GM04504 (cell line): ENCODE measurements around the gene PTGFRN.

Source experiments
- DNase-seq: peaks from one replicate; pipeline ENCODE4 v3.0.0-alpha.2; 2012; ENCODE audit warnings: low read depth

The PTGFRN gene

DNA sequence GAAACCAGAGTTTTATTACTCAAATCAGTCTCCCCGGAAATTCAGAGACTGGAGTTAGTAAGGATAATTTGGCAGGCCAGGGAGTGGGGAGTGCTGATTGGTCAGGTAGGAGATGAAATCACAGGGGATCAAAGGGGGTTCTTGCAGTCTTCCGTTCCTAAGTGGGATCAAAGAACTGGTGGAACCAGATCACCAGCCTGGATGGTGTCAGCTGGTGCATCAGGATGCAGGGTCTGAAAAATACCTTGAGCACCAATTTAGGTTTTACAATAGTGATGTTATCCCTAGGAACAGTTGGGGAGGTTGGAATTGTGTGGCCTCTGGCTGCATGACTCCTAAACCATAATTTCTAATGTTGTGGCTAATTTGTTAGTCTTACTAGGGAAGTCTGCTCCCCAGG, 90.4 kb downstream of the PTGFRN start:
- DNase-seq = no peak

DNA sequence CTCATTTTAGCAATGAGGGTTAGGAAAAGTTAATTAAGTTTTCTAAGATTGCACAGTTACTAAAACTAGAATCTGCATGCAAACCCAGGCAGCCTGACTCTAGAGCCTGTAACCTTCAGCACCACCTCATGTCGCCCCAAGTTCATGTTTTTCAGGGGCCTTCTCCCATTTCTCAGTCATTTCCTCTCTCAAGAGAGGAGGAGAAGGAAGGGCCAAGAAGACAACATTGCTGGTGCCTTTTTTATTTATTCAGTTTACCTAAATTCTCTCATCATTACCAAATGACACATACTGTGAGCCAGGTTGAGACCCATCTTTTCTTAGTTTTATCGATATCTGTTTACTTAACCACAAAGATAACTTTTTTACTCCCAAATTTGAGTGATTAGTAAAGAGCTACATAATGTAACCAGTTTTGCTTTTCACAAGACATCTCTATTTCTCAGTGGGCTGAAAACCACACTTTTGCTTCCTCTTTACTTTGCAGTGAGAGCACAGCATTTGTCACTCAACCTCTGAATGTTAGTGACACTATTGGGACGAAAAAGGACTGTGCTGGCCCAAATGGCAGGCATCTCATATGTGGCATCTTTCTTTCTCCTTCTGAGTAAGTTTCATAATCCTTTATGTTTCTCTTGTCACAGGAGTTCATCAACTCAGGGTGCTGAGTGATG, 91.7 kb downstream of the PTGFRN start, which contains the start of gene CD101:
Gene CD101 (plus strand): TSS at position 507 of the 674 bp plus-strand sequence. CDS start 58 bp downstream, at position 565.
- no peak for DNase-seq

DNA sequence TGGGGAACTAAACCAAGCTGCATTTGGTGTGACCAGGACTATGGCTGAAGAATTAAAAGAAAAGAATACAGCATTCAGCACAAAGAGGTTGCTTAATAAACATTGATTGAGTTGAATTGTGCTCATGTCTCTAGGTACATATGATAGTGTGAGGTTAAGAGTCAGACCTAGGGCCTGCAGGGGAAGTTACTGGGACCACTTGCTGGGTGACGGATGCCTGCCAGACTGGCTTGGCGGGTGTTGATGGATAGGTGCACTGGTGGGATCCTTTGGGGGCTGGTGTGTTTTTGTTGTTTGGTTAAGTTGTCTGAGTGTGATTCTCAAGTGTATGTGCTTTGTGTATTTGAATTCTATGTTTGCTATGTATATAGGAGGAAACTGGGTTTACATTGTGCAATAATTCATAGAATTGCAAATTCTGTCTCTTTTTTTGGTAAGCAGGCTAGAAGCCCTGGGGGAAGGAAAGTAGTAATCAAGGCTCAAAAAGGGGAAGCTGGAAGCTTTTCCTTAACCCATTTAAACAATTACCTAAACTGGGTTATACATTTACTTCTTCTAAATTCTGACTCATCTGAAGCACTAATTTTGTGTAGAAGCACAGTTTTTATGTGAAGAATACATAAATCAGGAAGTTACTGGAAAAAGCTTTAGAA, 93.6 kb downstream of the PTGFRN start:
- no peak for DNase-seq

DNA sequence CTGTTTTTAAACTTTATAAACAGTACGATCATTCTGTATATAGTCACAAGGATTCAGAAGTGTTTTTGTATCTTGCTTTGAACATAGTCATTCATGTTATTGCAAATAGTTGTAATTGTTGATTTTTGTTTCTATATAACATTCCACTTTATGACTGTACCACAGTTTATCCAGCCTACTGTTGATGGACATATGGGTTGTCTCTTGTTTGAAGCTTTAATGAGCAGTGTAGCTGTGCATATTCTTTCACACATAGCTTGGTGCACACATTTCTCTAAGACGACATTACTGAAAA, 98.0 kb downstream of the PTGFRN start:
- DNase-seq = no peak

DNA sequence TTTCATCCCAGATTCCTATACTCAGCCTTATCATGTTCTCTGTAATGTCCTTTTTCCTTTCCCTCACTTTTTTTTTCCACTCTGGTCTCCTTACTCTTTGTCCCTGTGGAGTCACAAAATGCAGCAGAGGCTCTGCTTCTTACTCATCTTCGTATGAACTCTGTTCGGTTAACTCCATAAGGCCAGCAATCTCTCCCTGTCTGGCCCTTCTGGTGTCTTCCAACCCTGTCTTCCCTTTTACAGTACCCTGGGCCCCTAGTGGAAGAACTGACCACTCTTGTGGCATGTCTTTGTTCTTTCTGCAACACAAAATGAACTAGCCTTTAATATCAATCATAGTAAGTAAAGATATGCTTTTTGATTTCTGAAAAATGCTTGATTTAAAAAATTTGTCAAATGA, 98.9 kb downstream of the PTGFRN start:
- no peak for DNase-seq

DNA sequence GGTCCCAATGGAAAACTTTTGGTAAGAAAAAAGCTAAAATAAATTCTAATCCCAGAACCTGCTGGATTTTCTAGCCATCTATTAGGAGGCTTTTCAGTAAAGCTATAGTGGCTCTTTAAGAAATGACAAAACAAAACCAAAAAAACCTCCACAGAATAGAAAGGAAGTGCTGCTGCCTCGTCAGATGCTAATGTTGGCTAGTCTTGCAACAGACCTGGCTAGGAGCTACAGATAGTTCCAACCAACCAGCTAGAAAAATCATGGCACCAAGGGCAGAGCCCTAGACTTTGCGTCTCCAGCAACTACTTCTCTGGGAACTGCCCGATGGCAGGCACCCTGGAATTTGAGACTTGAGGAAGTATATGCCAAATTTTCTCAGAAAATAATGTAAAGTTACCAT, 99.4 kb downstream of the PTGFRN start:
- no peak for DNase-seq

DNA sequence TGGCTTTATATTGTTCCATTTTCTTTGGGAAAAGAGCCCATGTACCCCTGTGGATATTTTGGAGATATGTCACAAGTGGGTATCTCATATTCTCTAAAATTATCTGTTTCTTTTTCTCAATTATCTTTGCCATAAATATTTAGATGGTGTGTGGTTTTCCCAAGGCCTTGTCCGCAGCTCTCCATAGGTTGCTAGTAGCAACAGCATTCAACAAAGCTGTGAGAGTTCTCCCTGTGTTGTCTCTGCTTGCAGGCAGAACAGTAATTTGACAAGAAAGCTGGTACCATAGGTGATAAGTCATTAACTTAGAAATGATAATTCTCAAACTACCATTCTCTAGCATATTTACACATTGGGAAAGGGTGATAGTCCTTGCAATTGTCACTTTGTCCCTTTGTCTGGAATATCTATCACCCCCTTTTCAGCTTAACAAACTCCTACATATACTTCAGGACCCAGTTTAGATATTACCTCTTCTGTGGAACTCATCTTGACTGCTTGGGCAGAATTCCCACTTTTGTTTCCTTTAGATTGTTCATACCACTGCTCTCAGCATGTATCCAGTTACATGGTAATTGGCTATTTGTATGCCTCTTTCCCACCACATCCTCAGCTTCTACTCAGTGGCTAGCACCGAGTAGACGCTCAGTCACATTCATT, 100.7 kb downstream of the PTGFRN start:
- DNase-seq = no peak

DNA sequence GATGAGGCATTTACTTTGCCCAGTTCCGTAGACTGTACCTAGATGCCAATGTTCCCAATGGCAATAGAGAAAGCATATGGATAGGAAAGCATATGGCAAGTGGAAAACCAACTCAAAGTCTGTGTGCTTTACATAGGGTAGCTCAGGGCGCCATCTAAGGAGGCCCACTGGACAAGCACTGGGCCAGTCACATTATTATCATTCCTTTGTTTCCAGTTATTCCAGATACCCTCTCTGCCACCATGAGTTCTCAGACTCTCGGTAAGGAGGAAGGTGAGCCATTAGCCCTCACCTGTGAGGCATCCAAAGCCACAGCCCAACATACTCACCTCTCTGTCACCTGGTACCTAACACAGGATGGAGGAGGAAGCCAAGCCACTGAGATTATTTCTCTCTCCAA, 101.6 kb downstream of the PTGFRN start:
- no peak for DNase-seq

DNA sequence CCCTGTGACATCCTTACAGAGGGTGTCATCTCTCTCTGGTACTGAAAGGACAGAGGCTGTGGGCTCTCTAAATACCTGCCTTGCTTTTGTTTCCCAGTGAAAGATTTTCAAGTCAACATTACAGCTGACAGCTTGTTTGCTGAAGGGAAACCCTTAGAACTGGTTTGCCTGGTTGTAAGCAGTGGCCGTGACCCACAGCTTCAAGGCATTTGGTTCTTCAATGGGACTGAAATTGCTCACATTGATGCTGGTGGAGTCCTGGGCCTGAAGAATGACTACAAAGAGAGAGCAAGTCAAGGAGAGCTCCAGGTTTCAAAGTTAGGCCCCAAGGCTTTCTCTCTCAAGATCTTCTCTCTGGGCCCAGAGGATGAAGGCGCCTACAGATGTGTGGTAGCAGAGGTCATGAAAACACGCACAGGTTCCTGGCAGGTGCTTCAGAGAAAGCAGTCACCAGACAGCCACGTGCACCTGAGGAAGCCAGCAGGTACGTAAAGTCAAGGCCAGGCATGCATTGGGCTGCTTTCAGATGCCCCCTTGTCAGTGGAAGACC, 103.7 kb downstream of the PTGFRN start:
- DNase-seq = no peak

DNA sequence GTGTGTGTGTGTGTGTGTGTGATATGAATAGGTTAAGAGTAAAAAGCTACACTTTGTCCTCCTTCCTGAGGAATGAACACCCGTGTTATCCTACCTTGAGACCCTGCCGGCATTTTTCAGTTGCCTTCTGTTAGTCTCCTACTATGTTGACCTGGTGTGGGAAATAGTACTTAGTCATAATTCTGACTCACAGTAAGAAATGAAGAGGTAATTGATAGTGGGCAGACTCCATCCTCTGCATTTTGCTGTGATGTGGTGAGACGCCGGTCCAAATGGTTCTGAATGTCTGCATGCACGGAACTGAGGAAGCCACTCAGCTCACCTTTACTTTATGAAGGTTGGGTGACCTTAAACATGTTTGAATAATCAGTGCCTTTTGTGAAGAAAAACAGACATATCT, 104.5 kb downstream of the PTGFRN start:
- DNase-seq = no peak

DNA sequence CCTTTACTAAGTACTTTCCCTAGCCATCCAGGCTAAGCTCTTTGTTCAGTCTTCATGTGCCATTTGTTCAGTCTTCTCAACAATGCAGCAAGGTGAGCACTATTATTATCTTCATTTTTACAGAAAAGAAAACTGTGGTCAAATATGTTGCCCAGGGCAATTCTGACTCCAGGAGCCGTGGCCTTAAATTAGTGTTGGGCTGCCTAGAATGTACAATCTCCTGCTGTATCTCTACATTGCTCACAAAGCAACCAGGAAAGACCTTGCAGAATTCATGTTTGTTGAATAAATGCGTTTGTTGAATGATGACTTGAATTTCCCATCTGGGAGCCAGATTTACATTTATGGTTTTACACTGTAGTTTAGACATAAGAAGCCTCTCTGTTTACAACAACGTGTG, 106.0 kb downstream of the PTGFRN start:
- no peak for DNase-seq

DNA sequence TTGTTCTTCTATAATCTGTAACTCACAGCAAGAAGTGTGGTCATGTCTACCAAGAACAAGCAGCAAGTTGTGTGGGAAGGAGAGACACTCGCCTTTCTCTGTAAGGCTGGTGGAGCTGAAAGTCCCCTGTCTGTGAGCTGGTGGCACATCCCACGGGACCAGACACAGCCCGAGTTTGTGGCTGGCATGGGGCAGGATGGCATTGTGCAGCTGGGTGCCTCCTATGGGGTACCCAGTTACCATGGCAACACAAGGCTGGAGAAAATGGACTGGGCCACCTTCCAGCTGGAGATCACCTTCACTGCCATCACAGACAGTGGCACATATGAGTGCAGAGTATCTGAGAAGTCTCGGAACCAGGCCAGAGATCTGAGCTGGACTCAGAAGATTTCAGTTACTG, 107.3 kb downstream of the PTGFRN start:
- DNase-seq = no peak

DNA sequence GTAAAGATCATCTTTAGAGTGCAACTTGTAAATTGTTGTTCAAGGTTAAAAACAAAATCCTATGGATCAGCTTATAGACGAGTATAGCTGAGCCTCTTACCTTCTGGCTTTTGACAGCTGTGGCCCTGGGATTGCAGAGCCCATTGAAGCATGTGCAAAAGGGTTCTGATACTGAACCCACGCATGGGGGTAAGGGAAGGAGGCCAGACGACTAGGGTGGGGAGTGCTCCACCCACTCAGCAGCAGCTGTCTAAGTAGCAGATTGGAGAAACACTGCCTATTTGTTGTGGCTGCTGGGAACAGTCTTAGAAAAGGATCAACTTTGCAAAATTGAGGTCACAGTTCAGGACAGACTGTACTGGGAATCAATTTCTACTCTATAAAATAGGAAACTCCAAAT, 107.9 kb downstream of the PTGFRN start:
- no peak for DNase-seq

DNA sequence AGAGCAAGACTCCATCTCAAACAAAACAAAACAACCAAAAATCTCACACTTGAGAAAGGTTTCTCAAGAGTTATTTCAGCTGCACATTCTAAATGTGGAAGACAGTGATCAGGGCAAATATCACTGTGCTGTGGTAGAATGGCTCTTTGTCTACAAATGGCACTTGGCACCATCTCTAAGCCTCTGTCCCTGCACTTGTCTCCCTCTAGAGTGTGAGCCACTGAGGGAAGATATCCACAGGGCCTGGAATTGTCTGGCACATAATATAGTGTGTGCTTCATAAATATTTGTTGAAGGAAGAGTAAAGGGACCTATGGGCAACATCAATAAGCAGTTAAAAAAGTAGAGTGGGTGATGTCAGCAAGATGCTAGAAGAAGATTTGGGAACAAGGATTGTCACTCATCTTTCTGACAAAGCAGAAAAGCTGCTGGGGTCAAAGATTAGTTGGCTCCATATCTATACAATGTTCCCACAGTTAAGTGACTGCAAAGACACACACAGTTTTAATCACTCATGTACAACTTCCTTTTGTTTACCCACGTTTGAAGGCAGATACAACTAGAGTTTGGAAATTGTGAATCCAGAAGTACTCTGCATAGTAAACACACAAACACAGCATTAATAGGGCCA, 110.9 kb downstream of the PTGFRN start:
- no peak for DNase-seq

DNA sequence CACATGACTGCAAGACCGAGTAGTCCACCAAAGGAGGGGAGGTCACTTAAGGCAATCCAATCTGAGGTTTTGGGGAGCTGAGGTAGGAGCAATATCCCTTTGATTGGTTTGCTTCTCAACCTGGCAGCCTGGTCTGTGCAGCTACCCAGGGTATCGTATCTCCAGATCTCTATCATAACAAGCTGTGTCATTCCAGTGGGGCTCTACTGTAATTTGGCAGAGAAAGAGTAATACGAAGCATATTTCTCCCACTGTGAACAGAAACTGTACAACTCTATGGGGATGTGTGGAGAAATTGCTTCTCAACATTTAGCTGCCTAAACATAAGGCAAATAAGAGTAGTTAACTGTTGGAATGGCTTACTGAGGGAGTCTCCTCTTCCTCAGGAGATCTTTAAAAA, 112.4 kb downstream of the PTGFRN start:
- no peak for DNase-seq

DNA sequence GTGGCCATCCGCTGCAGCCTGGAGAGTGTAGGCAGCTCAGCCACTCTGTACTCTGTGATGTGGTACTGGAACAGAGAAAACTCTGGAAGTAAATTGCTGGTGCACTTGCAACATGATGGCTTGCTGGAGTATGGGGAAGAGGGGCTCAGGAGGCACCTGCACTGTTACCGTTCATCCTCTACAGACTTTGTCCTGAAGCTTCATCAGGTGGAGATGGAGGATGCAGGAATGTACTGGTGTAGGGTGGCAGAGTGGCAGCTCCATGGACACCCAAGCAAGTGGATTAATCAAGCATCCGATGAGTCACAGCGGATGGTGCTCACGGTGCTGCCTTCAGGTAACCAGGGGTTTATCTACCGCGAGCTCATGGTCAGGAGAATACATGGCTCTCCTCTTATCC, 115.9 kb downstream of the PTGFRN start:
- no peak for DNase-seq

DNA sequence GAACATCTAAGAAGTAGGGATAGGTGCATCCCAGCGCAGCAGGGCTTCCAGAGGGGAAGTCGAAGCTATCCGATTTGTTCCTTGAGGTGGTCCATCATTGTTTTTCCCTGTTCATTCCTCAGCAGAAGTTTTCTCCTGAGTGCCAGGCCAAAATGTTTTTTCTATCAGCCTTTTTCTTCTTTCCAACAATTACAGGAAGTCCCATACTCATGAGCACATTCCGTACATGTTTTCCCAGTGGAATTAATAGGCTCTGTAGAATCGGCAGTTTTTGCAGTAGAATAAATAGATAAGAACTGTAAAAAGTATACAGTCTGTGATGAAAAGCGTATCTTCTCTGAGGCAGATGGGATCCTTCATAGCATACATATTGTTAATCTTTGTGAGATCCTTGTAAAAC, 116.6 kb downstream of the PTGFRN start:
- no peak for DNase-seq

DNA sequence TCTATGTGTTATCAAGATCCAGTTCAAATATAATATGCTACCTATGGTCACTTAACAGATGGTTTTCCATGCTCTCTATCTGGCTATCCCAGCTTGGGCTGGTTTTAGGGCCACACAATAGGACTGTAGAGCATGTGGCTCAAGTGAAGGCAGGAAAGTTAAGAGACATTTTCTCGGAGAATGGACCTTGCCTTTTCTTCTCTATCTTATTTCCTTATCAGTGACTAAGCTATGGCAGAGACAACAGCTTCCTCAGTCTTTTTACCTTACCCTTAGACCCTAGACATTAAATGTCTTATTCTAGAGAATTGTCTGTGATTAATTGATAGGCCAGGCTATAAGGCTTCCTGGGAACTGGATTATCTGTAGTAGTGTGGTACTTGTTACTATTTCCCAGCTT, 120.0 kb downstream of the PTGFRN start:
- DNase-seq = no peak

DNA sequence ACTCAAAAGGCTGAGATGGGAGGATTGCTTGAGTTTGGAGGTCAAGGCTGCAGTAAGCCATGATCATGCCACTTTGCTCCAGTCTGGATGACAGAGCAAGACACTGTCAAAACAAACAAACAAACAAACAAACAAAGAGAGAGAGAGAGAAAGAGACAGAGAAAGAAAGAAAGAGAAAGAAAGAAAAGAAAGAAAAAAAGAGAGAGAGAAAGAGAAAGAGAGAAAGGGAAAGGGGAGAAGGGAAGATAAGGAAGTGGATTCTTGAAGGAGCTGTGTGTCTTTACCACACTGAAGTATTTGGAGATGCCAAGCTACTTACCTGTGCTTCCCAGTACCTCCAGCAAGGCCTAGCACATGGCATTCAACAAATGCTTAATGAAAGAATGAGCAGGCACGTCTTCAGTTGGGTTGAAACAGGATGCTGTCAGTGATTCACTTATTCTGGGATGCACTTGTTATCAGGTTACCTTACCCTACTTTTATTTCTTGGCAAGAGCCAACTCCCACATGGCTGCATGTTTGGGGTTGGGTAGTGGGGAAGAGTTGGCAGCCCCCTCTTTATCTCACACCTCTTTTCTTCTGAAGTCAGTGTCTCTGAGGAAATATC, 120.7 kb downstream of the PTGFRN start:
- no peak for DNase-seq

DNA sequence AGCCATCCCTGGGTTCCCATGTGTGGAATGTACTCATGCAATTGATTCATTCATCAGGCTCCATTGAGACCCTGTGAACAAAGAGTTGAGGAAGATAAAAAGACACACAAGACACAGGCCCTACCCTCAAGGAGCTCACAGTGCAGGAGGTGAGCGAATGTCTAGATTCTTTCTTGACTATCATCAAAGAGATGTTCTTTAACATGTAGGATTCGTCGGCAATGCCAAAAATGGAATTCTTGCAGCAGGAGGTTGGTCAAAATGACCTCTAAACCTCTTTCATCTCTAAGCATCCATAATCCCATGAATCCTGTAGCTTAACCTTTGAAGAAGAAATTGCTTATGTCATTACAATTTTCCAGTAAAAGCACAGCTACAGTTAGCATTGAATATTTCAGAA, 122.5 kb downstream of the PTGFRN start:
- DNase-seq = no peak

DNA sequence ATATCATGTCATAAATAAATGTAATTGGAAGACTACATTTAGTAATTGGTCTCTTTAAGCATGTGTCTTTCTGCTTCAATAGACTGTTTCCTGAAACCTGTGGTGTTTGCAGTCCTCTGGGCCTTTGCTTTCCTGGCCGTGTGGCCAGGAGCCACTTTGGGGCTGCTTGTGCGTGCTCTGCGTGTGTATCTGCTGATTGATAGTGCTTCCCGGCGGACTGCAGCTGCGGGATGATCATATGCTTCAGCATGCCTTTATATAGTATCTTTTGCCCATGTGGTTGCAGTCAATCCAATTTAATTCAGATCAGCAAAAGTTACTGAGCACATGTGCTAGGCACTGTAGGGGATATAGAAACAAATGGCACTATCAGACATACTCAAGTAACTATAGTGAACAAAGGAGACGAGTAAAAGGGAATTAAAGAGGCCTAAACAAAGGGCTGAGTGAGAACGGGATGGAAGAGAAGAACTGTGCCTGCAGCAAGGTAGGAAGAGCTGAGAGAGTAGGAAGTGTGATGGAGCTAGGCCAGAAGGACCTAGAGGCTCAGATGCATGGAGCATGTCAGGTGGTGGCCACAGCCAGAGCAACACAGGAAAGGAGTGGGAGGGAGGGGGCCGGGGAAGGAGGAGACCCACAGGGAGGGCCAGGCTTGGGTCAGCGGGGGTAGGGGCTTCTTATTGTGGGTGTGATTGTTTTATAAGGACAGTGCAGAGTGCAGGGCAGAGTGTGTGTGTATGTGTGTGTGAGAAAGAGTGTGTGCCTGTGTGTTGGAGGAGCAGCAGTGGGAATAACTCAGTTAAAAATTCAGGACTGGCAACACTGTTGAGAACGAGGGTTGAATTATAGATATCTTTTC, 123.2 kb downstream of the PTGFRN start:
- no peak for DNase-seq

DNA sequence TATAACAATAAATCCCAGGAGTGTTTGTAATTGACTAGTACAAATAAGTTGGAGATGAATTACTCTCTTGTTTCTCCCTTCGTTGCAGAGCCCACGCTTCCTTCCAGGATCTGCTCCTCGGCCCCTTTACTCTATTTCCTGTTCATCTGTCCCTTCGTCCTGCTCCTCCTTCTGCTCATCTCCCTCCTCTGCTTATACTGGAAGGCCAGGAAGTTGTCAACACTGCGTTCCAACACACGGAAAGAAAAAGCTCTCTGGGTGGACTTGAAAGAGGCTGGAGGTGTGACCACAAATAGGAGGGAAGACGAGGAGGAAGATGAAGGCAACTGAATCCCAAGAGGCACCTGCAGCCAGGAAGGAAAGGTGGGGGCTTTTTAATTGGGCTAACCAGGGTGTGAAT, 124.1 kb downstream of the PTGFRN start:
- DNase-seq = no peak
